Activated naive CD8-positive, alpha-beta T cell treated with anti-CD3 and anti-CD28 coated beads for 36 hours (primary cell): Measurements from ENCODE around the gene UBB. TPM values are rescaled to one million over a fixed set of nuclear protein-coding genes. Genes with fewer than 3 reads are reported as not detected.

ENCODE experiments used
- DNase-seq: peaks from one replicate; pipeline ENCODE4 v3.0.0; 2021
- H3K27ac Mint-ChIP-seq: one replicate; pipeline ENCODE4 v1.8.0; 2022; ENCODE audit warnings: mild to moderate bottlenecking, moderate library complexity, mixed read lengths
- H3K27me3 Mint-ChIP-seq: one replicate; pipeline ENCODE4 v1.8.0; 2022; ENCODE audit warnings: mild to moderate bottlenecking, mixed read lengths
- H3K36me3 Mint-ChIP-seq: one replicate; pipeline ENCODE4 v1.8.0; 2021; ENCODE audit warnings: mild to moderate bottlenecking, mixed read lengths
- H3K4me1 Mint-ChIP-seq: one replicate; pipeline ENCODE4 v1.8.0; 2021; ENCODE audit warnings: mixed read lengths
- H3K4me3 Mint-ChIP-seq: one replicate; pipeline ENCODE4 v1.8.0; 2022; ENCODE audit warnings: mild to moderate bottlenecking, moderate library complexity, mixed read lengths
- H3K9me3 Mint-ChIP-seq: one replicate; pipeline ENCODE4 v1.8.0; 2022; ENCODE audit warnings: mixed read lengths
- total RNA-seq, 2 experiments: library from RNA; stranded (reverse); gene quantifications; one replicate each; pipeline ENCODE4 v1.2.3, GENCODE V29; 2021

The UBB gene
- total RNA-seq, 2 experiments from 2014 or later: 1,498 to 1,547 TPM

GRCh38 chr17:16419929-16420271 is 39.0 kb downstream of the UBB start:
- Mint-ChIP-seq H3K27ac (peak overlapping the region; percentile 99), H3K27me3 (no peaks in the 10 kb centered on the region), H3K36me3 (peaks cover 33% of the 10 kb centered on the region), H3K4me3 (peak overlapping the region; percentile 73), H3K9me3 (no peaks in the 10 kb centered on the region), H3K4me1 (peaks cover 40% of the 10 kb centered on the region)
- DNase-seq: peak; percentile 64

- Mint-ChIP-seq H3K27ac (no peak overlapping the region), H3K9me3 (no peaks in the 10 kb centered on the region)
Measured at GRCh38 chr17:16422416-16422815, 41.5 kb downstream of the UBB start.

GRCh38 chr17:16423226-16423872 is 42.5 kb downstream of the UBB start:
- peaks cover 26% of the 10 kb centered on the region for H3K4me1 Mint-ChIP-seq
- no peaks in the 10 kb centered on the region for H3K9me3 Mint-ChIP-seq
- H3K27ac Mint-ChIP-seq: no peak overlapping the region
- no peak overlapping the region for H3K4me3 Mint-ChIP-seq
- no peaks in the 10 kb centered on the region for H3K27me3 Mint-ChIP-seq
- H3K36me3 Mint-ChIP-seq: peaks cover 15% of the 10 kb centered on the region
- DNase-seq: no peak

More at GRCh38 chr17:16422416-16422815, 41.5 kb downstream of the UBB start:
- H3K36me3 Mint-ChIP-seq: peaks cover 25% of the 10 kb centered on the region
- no peaks in the 10 kb centered on the region for H3K27me3 Mint-ChIP-seq
- no peak overlapping the region for H3K4me3 Mint-ChIP-seq
- H3K4me1 Mint-ChIP-seq: peaks cover 34% of the 10 kb centered on the region
- no peak for DNase-seq

- Mint-ChIP-seq H3K9me3 (no peaks in the 10 kb centered on the region), H3K27ac (no peak overlapping the region), H3K4me1 (peaks cover 8% of the 10 kb centered on the region), H3K4me3 (no peak overlapping the region), H3K27me3 (no peaks in the 10 kb centered on the region), H3K36me3 (peaks cover 8% of the 10 kb centered on the region)
- DNase-seq: no peak
Measured at GRCh38 chr17:16425202-16425601, 44.3 kb downstream of the UBB start.

GRCh38 chr17:16425698-16426659 is 45.1 kb downstream of the UBB start:
- H3K4me1 Mint-ChIP-seq: no peaks in the 10 kb centered on the region
- H3K27me3 Mint-ChIP-seq: no peaks in the 10 kb centered on the region
- peaks cover 2% of the 10 kb centered on the region for H3K36me3 Mint-ChIP-seq
- no peaks in the 10 kb centered on the region for H3K9me3 Mint-ChIP-seq
- no peak for DNase-seq
- no peak overlapping the region for H3K4me3 Mint-ChIP-seq
- H3K27ac Mint-ChIP-seq: no peak overlapping the region

GRCh38 chr17:16427020-16427419 is 46.1 kb downstream of the UBB start:
- H3K27me3 Mint-ChIP-seq: no peaks in the 10 kb centered on the region
- DNase-seq: no peak
- H3K36me3 Mint-ChIP-seq: peaks cover 2% of the 10 kb centered on the region
- no peak overlapping the region for H3K4me3 Mint-ChIP-seq
- no peak overlapping the region for H3K27ac Mint-ChIP-seq
- no peaks in the 10 kb centered on the region for H3K4me1 Mint-ChIP-seq
- H3K9me3 Mint-ChIP-seq: no peaks in the 10 kb centered on the region

- Mint-ChIP-seq H3K4me1 (no peaks in the 10 kb centered on the region), H3K27me3 (no peaks in the 10 kb centered on the region), H3K9me3 (no peaks in the 10 kb centered on the region), H3K36me3 (peaks cover 3% of the 10 kb centered on the region), H3K4me3 (no peak overlapping the region), H3K27ac (peak overlapping the region; percentile 67)
- peak; percentile 59 for DNase-seq
Measured at GRCh38 chr17:16428098-16428882, 47.4 kb downstream of the UBB start.

GRCh38 chr17:16429083-16429482 is 48.2 kb downstream of the UBB start:
- H3K4me3 Mint-ChIP-seq: no peak overlapping the region
- H3K27ac Mint-ChIP-seq: no peak overlapping the region
- no peaks in the 10 kb centered on the region for H3K9me3 Mint-ChIP-seq
- H3K27me3 Mint-ChIP-seq: no peaks in the 10 kb centered on the region
- H3K4me1 Mint-ChIP-seq: no peaks in the 10 kb centered on the region
- peaks cover 3% of the 10 kb centered on the region for H3K36me3 Mint-ChIP-seq
- DNase-seq: no peak

GRCh38 chr17:16430650-16431049 is 49.8 kb downstream of the UBB start:
- no peak for DNase-seq
- no peaks in the 10 kb centered on the region for H3K27me3 Mint-ChIP-seq
- peaks cover 3% of the 10 kb centered on the region for H3K36me3 Mint-ChIP-seq
- no peak overlapping the region for H3K27ac Mint-ChIP-seq
- H3K4me1 Mint-ChIP-seq: no peaks in the 10 kb centered on the region
- H3K4me3 Mint-ChIP-seq: no peak overlapping the region
- no peaks in the 10 kb centered on the region for H3K9me3 Mint-ChIP-seq

GRCh38 chr17:16432017-16432416 is 51.1 kb downstream of the UBB start:
- no peak for DNase-seq
- H3K9me3 Mint-ChIP-seq: no peaks in the 10 kb centered on the region
- H3K36me3 Mint-ChIP-seq: peaks cover 3% of the 10 kb centered on the region
- no peak overlapping the region for H3K4me3 Mint-ChIP-seq
- H3K27me3 Mint-ChIP-seq: no peaks in the 10 kb centered on the region
- H3K27ac Mint-ChIP-seq: no peak overlapping the region
- peaks cover 6% of the 10 kb centered on the region for H3K4me1 Mint-ChIP-seq

Other genes with a start within 250 kb of the UBB start
- 100 to 1,000 TPM; 122 to 131 TPM for gene NCOR1, start 165.6 kb upstream of the UBB start, total RNA-seq
- 10 to 100 TPM; 29.9 to 31.3 TPM for gene PIGL, start 163.9 kb upstream of the UBB start, total RNA-seq
- 100 to 1,000 TPM; 145 to 154 TPM for gene CENPV, start 27.6 kb upstream of the UBB start, total RNA-seq
- gene TRPV2, start 34.5 kb downstream of the UBB start, total RNA-seq: 10 to 100 TPM; 34.4 to 40.2 TPM
- 1 to 10 TPM; 1.5 to 1.7 TPM for gene LRRC75A, start 111.1 kb downstream of the UBB start, total RNA-seq
- 1 to 10 TPM; 7.2 to 9.8 TPM for gene ZNF287, start 188.1 kb downstream of the UBB start, total RNA-seq